CD8-positive, alpha-beta memory T cell (primary cell): Measurements from ENCODE around the gene PRR23A. TPM values are rescaled to one million over a fixed set of nuclear protein-coding genes. Genes with fewer than 3 reads are reported as not detected.
"Not testable (repeated sequence)": the region's sequence is repeated elsewhere in the genome, so short reads cannot be mapped to it uniquely, and the experiment has no call there.

Experiments
- CTCF ChIA-PET: fragments of 350-600 bp; sonication (Branson Sonifier 250); formaldehyde crosslinking; loops from one replicate; lab custom pipeline; 2021; ENCODE audit warnings: antibody characterized with exemption; lab: Charles Lee
- POLR2A ChIA-PET: fragments of 350-600 bp; sonication (Branson Sonifier 250); formaldehyde crosslinking; loops from one replicate; lab custom pipeline; 2021; ENCODE audit warnings: antibody characterized with exemption; lab: Charles Lee
- DNase-seq, 5 donors: peaks; one replicate each; pipeline versions ENCODE4 v3.0.0 to v3.0.0-alpha.2; 2020 to 2022; ENCODE audit warnings: mixed read lengths in 1 of 5
- H3K27ac ChIP-seq: one replicate; pipeline ENCODE4 v1.7.0; 2013; ENCODE audit warnings: low read depth, mild to moderate bottlenecking, low read length, moderate library complexity
- H3K27me3 ChIP-seq: 2 replicates; pipeline ENCODE4 v1.7.0; 2013; ENCODE audit warnings: low read length, mild to moderate bottlenecking; ENCODE audit not compliant: insufficient read depth, poor library complexity, severe bottlenecking
- H3K36me3 ChIP-seq: 2 replicates; pipeline ENCODE4 v1.7.0; 2013; ENCODE audit warnings: mild to moderate bottlenecking, low read length, moderate library complexity; ENCODE audit not compliant: insufficient read depth
- H3K4me1 ChIP-seq: 2 replicates; pipeline ENCODE4 v1.7.0; 2013; ENCODE audit warnings: mild to moderate bottlenecking, low read length, moderate library complexity; ENCODE audit not compliant: insufficient read depth
- H3K4me3 ChIP-seq: 2 replicates; pipeline ENCODE4 v1.7.0; 2013; ENCODE audit warnings: mild to moderate bottlenecking, low read length
- H3K9me3 ChIP-seq: 2 replicates; pipeline ENCODE4 v1.7.0; 2013; ENCODE audit warnings: mild to moderate bottlenecking, low read length
- H3K27ac Mint-ChIP-seq, 8 donors: one replicate each; pipeline ENCODE4 v1.8.0; 2020 to 2021; ENCODE audit warnings: mixed read lengths in 8 of 8, mild to moderate bottlenecking in 6 of 8, inconsistent platforms in 3 of 8, moderate library complexity in 3 of 8
- H3K27me3 Mint-ChIP-seq, 2 donors: one replicate each; pipeline ENCODE4 v1.8.0; 2020 to 2021; ENCODE audit warnings: mixed read lengths in 2 of 2, mild to moderate bottlenecking in 1 of 2, moderate library complexity in 1 of 2
- H3K36me3 Mint-ChIP-seq, 3 donors: one replicate each; pipeline ENCODE4 v1.8.0; 2020 to 2021; ENCODE audit warnings: mixed read lengths in 3 of 3, inconsistent platforms in 1 of 3, mild to moderate bottlenecking in 1 of 3
- H3K4me1 Mint-ChIP-seq, 3 donors: one replicate each; pipeline ENCODE4 v1.8.0; 2020 to 2021; ENCODE audit warnings: mixed read lengths in 3 of 3, inconsistent platforms in 1 of 3, mild to moderate bottlenecking in 1 of 3
- H3K4me3 Mint-ChIP-seq, 7 donors: one replicate each; pipeline ENCODE4 v1.8.0; 2020 to 2021; ENCODE audit warnings: mixed read lengths in 7 of 7, mild to moderate bottlenecking in 6 of 7, moderate library complexity in 4 of 7, inconsistent platforms in 2 of 7
- H3K9me3 Mint-ChIP-seq, 5 donors: one replicate each; pipeline ENCODE4 v1.8.0; 2020 to 2022; ENCODE audit warnings: mixed read lengths in 5 of 5, mild to moderate bottlenecking in 3 of 5, moderate library complexity in 2 of 5, inconsistent platforms in 1 of 5
- polyA plus RNA-seq: library from polyadenylated mRNA; unstranded; fragments of 300-500 nt; fragmentation: Illumina TruSeq; gene quantifications from one replicate; pipeline ENCODE4 v1.2.3, GENCODE V29; 2021
- total RNA-seq, 2 experiments: library from RNA; stranded (reverse); gene quantifications; one replicate each; pipeline ENCODE4 v1.2.3, GENCODE V29; 2021

Gene PRR23A
- total RNA-seq: not detected
- polyA plus RNA-seq: not detected

GRCh38 chr3:139006051-139006716 lies at the start of gene PRR23A:
TSS of gene PRR23A (minus strand) at chr3:139006268. CDS start at chr3:139006268, 0 bp downstream.
- no peak within 1 kb of the TSS for H3K4me3 Mint-ChIP-seq
- peaks cover 0 to 6% (median 0%) of the 10 kb centered on the region in 3 donors for H3K36me3 Mint-ChIP-seq
- peaks cover 2 to 4% of the 10 kb centered on the region in 2 donors for H3K27me3 Mint-ChIP-seq
- no peak within 1 kb of the TSS for H3K27ac ChIP-seq
- H3K36me3 ChIP-seq: no peaks in the 10 kb centered on the region
- H3K4me1 ChIP-seq: no peaks in the 10 kb centered on the region
- no peaks in the 10 kb centered on the region for H3K4me1 Mint-ChIP-seq
- H3K9me3 ChIP-seq: no peaks in the 10 kb centered on the region
- no peak within 1 kb of the TSS for H3K27ac Mint-ChIP-seq
- H3K27me3 ChIP-seq: no peaks in the 10 kb centered on the region
- no peak for DNase-seq
- POLR2A ChIA-PET: no interaction called here
- peaks cover 11 to 23% (median 13%) of the 10 kb centered on the region in 5 donors for H3K9me3 Mint-ChIP-seq
- no peak within 1 kb of the TSS for H3K4me3 ChIP-seq
- CTCF ChIA-PET: no interaction called here

DNA sequence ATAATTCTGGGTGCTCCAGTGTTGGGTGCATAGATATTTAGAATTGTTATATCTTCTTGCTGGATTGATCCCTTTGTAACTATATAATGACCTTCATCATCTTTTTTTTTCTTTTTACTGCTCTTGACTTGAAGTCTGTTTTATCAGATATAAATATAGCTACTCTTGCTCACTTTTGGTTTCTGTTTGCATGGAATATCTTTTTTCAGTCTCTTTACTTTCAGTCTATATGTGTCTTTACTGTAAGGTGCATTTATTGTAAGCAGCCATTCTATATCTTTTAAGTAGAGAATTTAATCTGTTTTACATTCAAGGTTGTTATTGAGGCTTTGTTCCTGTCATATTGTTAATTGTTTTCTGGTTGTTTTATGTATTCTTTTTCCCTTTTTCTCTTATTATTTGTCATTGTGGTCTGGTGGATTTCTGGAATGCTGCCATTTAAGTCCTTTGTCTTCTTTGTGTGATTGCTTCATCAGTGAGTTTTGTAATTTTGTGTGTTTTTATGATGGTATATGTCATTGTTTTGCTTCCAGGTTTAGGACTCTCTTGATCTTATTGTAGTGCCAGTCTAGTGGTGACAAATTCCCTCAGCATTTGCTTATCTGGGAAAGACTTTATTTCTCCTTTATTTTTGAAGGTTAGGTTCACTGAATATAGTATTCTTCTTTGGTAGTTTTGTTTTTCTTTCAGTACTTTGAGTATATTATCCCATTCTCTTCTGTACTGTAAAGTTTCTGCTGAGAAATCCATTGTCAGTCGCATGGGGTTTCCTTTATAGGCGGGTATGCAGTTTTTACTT lies 46.9 kb upstream of the PRR23A start:
- POLR2A ChIA-PET: no interaction called here
- H3K4me1 Mint-ChIP-seq: no peaks in the 10 kb centered on the region
- no peaks in the 10 kb centered on the region for H3K4me1 ChIP-seq
- no peak overlapping the region for H3K4me3 ChIP-seq
- H3K9me3 Mint-ChIP-seq: peaks cover 15 to 22% (median 20%) of the 10 kb centered on the region in 5 donors
- no peak for DNase-seq
- peaks cover 0 to 4% of the 10 kb centered on the region in 2 donors for H3K27me3 Mint-ChIP-seq
- H3K36me3 ChIP-seq: no peaks in the 10 kb centered on the region
- no peaks in the 10 kb centered on the region for H3K9me3 ChIP-seq
- CTCF ChIA-PET: no interaction called here
- no peak overlapping the region for H3K4me3 Mint-ChIP-seq
- peaks cover 0 to 3% (median 3%) of the 10 kb centered on the region in 3 donors for H3K36me3 Mint-ChIP-seq
- H3K27ac ChIP-seq: no peak overlapping the region
- no peak overlapping the region for H3K27ac Mint-ChIP-seq
- no peaks in the 10 kb centered on the region for H3K27me3 ChIP-seq

GRCh38 chr3:139044366-139045210 lies 38.5 kb upstream of the PRR23A start, which contains the start of gene PRR23C:
TSS of gene PRR23C (minus strand) at chr3:139044892. CDS start at chr3:139044620, 272 bp downstream.
- H3K4me1 Mint-ChIP-seq: no peaks in the 10 kb centered on the region
- CTCF ChIA-PET: no interaction called here
- no peak within 1 kb of the TSS for H3K27ac ChIP-seq

GRCh38 chr3:139043554-139044365 lies 37.7 kb upstream of the PRR23A start:
- Histone ChIP-seq H3K9me3 (peaks cover 4% of the 10 kb centered on the region), H3K27ac (no peak overlapping the region), H3K36me3 (no peaks in the 10 kb centered on the region), H3K27me3 (no peaks in the 10 kb centered on the region), H3K4me3 (no peak overlapping the region), H3K4me1 (no peaks in the 10 kb centered on the region)
- Mint-ChIP-seq H3K4me3 (no peak overlapping the region), H3K9me3 (peaks cover 0 to 11% (median 7%) of the 10 kb centered on the region in 5 donors), H3K27me3 (peaks cover 5 to 13% of the 10 kb centered on the region in 2 donors), H3K4me1 (no peaks in the 10 kb centered on the region), H3K27ac (no peak overlapping the region), H3K36me3 (no peaks in the 10 kb centered on the region)
- POLR2A ChIA-PET: no interaction called here
- CTCF ChIA-PET: no interaction called here
- DNase-seq: no peak

More at GRCh38 chr3:139044366-139045210, 38.5 kb upstream of the PRR23A start, which contains the start of gene PRR23C:
- Histone ChIP-seq H3K27me3 (no peaks in the 10 kb centered on the region), H3K4me1 (no peaks in the 10 kb centered on the region), H3K4me3 (no peak within 1 kb of the TSS), H3K9me3 (peaks cover 4% of the 10 kb centered on the region), H3K36me3 (no peaks in the 10 kb centered on the region)
- POLR2A ChIA-PET: no interaction called here
- no peak within 1 kb of the TSS for H3K4me3 Mint-ChIP-seq
- DNase-seq: no peak
- H3K9me3 Mint-ChIP-seq: peaks cover 0 to 11% (median 7%) of the 10 kb centered on the region in 5 donors
- no peaks in the 10 kb centered on the region for H3K36me3 Mint-ChIP-seq
- H3K27me3 Mint-ChIP-seq: peaks cover 5 to 11% of the 10 kb centered on the region in 2 donors
- H3K27ac Mint-ChIP-seq: no peak within 1 kb of the TSS

DNA sequence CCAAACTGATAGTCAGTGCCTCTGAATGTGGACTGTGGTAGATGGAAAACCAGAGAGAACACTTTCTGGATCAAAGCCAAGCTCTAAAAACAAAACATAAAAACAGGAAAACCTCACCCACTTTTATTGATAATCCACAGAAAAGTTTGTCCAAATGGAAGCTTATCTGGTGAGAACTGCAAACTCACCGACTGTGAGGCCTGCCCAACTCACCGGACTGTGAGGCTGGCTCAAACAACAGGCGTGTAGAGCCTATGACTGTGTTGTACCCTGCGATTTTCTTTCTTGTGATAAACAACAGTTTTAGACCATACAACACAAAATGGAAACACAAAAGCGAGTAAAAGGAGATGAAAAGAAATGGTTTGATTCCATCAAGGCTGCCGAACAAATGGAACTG lies 31.4 kb upstream of the PRR23A start:
- DNase-seq: no peak
- H3K9me3 ChIP-seq: no peaks in the 10 kb centered on the region
- ChIA-PET CTCF (no interaction called here), POLR2A (no interaction called here)
- no peaks in the 10 kb centered on the region for H3K4me1 ChIP-seq
- no peaks in the 10 kb centered on the region for H3K36me3 Mint-ChIP-seq
- H3K27ac Mint-ChIP-seq: no peak overlapping the region
- no peaks in the 10 kb centered on the region for H3K4me1 Mint-ChIP-seq
- no peak overlapping the region for H3K27ac ChIP-seq
- peaks cover 0 to 6% (median 3%) of the 10 kb centered on the region in 5 donors for H3K9me3 Mint-ChIP-seq
- H3K4me3 ChIP-seq: no peak overlapping the region
- H3K4me3 Mint-ChIP-seq: no peak overlapping the region
- H3K27me3 Mint-ChIP-seq: peaks cover 11 to 21% of the 10 kb centered on the region in 2 donors
- no peaks in the 10 kb centered on the region for H3K27me3 ChIP-seq
- no peaks in the 10 kb centered on the region for H3K36me3 ChIP-seq

DNA sequence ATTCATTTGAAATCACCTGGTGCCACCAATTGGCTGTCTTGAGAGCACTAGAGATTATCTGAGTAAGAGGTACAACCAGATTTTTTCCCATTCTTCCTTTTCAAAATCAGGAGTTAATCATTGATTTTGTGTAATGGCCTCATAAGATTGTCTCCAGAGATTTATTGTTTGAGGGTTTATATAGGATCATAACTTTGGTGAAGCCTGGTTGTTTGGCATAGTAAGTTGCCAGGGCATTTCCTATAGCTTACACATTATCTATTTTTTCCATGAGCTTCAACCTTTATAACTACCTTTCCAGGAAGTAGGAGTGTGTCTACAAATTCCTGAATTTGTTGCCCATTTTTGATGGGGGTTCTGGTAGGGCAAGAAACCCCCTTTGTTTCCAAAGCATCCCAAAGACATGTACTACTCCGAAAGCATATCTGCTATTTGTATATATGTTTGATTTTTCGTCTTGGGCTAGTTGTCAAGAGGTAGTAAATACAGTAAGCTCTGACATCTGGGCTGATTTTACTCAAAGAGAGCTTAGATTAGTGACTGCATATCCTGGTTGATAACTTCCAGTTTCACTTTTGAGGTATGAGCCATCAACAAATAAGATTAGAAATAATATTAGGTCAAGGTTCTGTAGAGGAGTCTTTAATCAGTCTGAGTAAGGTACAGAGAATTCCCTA lies 26.4 kb upstream of the PRR23A start:
- CTCF ChIA-PET: no interaction called here

GRCh38 chr3:139030576-139030975 lies 24.5 kb upstream of the PRR23A start:
- H3K27me3 ChIP-seq, H3K4me3 Mint-ChIP-seq, H3K36me3 Mint-ChIP-seq, H3K4me1 Mint-ChIP-seq, POLR2A ChIA-PET, DNase-seq, CTCF ChIA-PET, H3K9me3 ChIP-seq, H3K36me3 ChIP-seq, H3K4me1 ChIP-seq, H3K27me3 Mint-ChIP-seq, H3K4me3 ChIP-seq, H3K27ac Mint-ChIP-seq, H3K27ac ChIP-seq: not testable (repeated sequence)
- peaks cover 7 to 23% (median 16%) of the 10 kb centered on the region in 5 donors for H3K9me3 Mint-ChIP-seq

More for the DNA sequence above, 26.4 kb upstream of the PRR23A start:
- H3K27ac ChIP-seq: no peak overlapping the region
- Mint-ChIP-seq H3K27ac (no peak overlapping the region), H3K36me3 (no peaks in the 10 kb centered on the region), H3K4me1 (no peaks in the 10 kb centered on the region), H3K9me3 (peaks cover 7 to 23% (median 16%) of the 10 kb centered on the region in 5 donors), H3K4me3 (no peak overlapping the region), H3K27me3 (peaks cover 8% of the 10 kb centered on the region in 2 donors)
- no peak overlapping the region for H3K4me3 ChIP-seq
- POLR2A ChIA-PET: no interaction called here
- H3K27me3 ChIP-seq: no peaks in the 10 kb centered on the region
- no peaks in the 10 kb centered on the region for H3K4me1 ChIP-seq
- no peak for DNase-seq
- no peaks in the 10 kb centered on the region for H3K9me3 ChIP-seq
- H3K36me3 ChIP-seq: no peaks in the 10 kb centered on the region
